ENCODE data around the gene MRPS24.

DNA sequence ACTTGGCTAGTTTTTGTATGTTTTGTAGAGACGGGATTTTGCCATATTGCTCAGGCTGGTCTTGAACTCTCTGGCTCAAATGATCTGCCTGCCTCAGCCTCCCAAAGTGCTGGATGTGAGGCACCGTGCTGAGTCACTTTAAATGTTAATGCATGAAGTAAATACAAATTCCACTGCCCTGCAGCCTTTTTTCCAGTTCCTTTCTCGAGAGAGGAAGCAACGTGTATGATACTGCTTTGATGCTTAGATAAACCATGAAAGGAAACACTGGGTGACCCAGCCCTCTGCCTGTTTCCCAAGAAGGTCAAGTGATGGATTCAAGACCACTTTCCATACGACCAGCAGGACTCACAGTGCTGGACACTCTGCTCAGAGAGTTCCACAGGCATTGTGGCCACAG is 11.3 kb upstream of the MRPS24 start:
- TF ChIP-seq, protein P1, sequence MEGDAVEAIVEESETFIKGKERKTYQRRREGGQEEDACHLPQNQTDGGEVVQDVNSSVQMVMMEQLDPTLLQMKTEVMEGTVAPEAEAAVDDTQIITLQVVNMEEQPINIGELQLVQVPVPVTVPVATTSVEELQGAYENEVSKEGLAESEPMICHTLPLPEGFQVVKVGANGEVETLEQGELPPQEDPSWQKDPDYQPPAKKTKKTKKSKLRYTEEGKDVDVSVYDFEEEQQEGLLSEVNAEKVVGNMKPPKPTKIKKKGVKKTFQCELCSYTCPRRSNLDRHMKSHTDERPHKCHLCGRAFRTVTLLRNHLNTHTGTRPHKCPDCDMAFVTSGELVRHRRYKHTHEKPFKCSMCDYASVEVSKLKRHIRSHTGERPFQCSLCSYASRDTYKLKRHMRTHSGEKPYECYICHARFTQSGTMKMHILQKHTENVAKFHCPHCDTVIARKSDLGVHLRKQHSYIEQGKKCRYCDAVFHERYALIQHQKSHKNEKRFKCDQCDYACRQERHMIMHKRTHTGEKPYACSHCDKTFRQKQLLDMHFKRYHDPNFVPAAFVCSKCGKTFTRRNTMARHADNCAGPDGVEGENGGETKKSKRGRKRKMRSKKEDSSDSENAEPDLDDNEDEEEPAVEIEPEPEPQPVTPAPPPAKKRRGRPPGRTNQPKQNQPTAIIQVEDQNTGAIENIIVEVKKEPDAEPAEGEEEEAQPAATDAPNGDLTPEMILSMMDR (IDR thresholded peaks at IDR 0.05; ENCODE audit: low read depth, low read length) = no peak
- TF ChIP-seq, protein P2, sequence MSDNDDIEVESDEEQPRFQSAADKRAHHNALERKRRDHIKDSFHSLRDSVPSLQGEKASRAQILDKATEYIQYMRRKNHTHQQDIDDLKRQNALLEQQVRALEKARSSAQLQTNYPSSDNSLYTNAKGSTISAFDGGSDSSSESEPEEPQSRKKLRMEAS (IDR thresholded peaks at IDR 0.05; ENCODE audit: low read depth, low read length) = no peak
- TF ChIP-seq POLR2A (IDR thresholded peaks at IDR 0.05; ENCODE audit: extremely low read depth, insufficient read length) (no peak), MYC (IDR thresholded peaks at IDR 0.05; ENCODE audit: low read depth, low read length) (no peak)
